ENCODE data around the gene ALDH18A1.
"Not testable (repeated sequence)": the region's sequence is repeated elsewhere in the genome, so short reads cannot be mapped to it uniquely, and the experiment has no call there.

ALDH18A1 gene

GRCh38 chr10:95620415-95620814 lies 36.1 kb downstream of the ALDH18A1 start:
- DNase-seq (ENCODE audit: low read depth, low spot score); H3K27ac ChIP-seq (ENCODE audit: low read length); H3K9me3 ChIP-seq (ENCODE audit: control insufficient read depth, insufficient read depth, low read length); H3K27me3 ChIP-seq (ENCODE audit: control insufficient read depth, insufficient read depth, low read length); H3K4me3 ChIP-seq (ENCODE audit: low read length); H3K4me1 ChIP-seq (ENCODE audit: control insufficient read depth, insufficient read depth, low read length): not testable (repeated sequence)
- peaks cover 15% of the 10 kb centered on the region for H3K36me3 ChIP-seq (ENCODE audit: control insufficient read depth, insufficient read depth, low read length)
- no CpG with 5 or more reads among the region's 5 CpGs for WGBS (ENCODE audit: insufficient coverage, insufficient read length)

- no peak overlapping the region for H3K27ac ChIP-seq (ENCODE audit: low read length)
- no peaks in the 10 kb centered on the region for H3K4me1 ChIP-seq (ENCODE audit: control insufficient read depth, insufficient read depth, low read length)
- H3K36me3 ChIP-seq (ENCODE audit: control insufficient read depth, insufficient read depth, low read length), result peaks cover 21% of the 10 kb centered on the region
These were observed 38.4 kb downstream of the ALDH18A1 start for GRCh38 chr10:95618101-95618500.

GRCh38 chr10:95616446-95616845 lies 40.1 kb downstream of the ALDH18A1 start:
- Histone ChIP-seq H3K4me3 (ENCODE audit: low read length) (no peak overlapping the region), H3K4me1 (ENCODE audit: control insufficient read depth, insufficient read depth, low read length) (no peaks in the 10 kb centered on the region), H3K27me3 (ENCODE audit: control insufficient read depth, insufficient read depth, low read length) (no peaks in the 10 kb centered on the region), H3K9me3 (ENCODE audit: control insufficient read depth, insufficient read depth, low read length) (no peaks in the 10 kb centered on the region), H3K27ac (ENCODE audit: low read length) (no peak overlapping the region), H3K36me3 (ENCODE audit: control insufficient read depth, insufficient read depth, low read length) (peaks cover 21% of the 10 kb centered on the region)
- no CpG with 5 or more reads among the region's 4 CpGs for WGBS (ENCODE audit: insufficient coverage, insufficient read length)
- no peak for DNase-seq (ENCODE audit: low read depth, low spot score)

More at GRCh38 chr10:95618101-95618500, 38.4 kb downstream of the ALDH18A1 start:
- DNase-seq (ENCODE audit: low read depth, low spot score), result no peak
- WGBS (ENCODE audit: insufficient coverage, insufficient read length), result no CpG with 5 or more reads among the region's 4 CpGs
- no peaks in the 10 kb centered on the region for H3K9me3 ChIP-seq (ENCODE audit: control insufficient read depth, insufficient read depth, low read length)
- no peak overlapping the region for H3K4me3 ChIP-seq (ENCODE audit: low read length)
- no peaks in the 10 kb centered on the region for H3K27me3 ChIP-seq (ENCODE audit: control insufficient read depth, insufficient read depth, low read length)

- H3K36me3 ChIP-seq (ENCODE audit: control insufficient read depth, insufficient read depth, low read length), result peaks cover 30% of the 10 kb centered on the region
- no peak overlapping the region for H3K27ac ChIP-seq (ENCODE audit: low read length)
- H3K9me3 ChIP-seq (ENCODE audit: control insufficient read depth, insufficient read depth, low read length), result no peaks in the 10 kb centered on the region
- DNase-seq (ENCODE audit: low read depth, low spot score), result no peak
- H3K4me1 ChIP-seq (ENCODE audit: control insufficient read depth, insufficient read depth, low read length), result no peaks in the 10 kb centered on the region
- WGBS (ENCODE audit: insufficient coverage, insufficient read length), result no CpG with 5 or more reads among the region's 2 CpGs
- no peaks in the 10 kb centered on the region for H3K27me3 ChIP-seq (ENCODE audit: control insufficient read depth, insufficient read depth, low read length)
- H3K4me3 ChIP-seq (ENCODE audit: low read length), result no peak overlapping the region
These were observed 43.2 kb downstream of the ALDH18A1 start for GRCh38 chr10:95613330-95613729.

GRCh38 chr10:95610727-95611126 lies 45.8 kb downstream of the ALDH18A1 start:
- WGBS (ENCODE audit: insufficient coverage, insufficient read length), result no CpG with 5 or more reads among the region's 3 CpGs
- Histone ChIP-seq H3K4me3 (ENCODE audit: low read length) (no peak overlapping the region), H3K27me3 (ENCODE audit: control insufficient read depth, insufficient read depth, low read length) (no peaks in the 10 kb centered on the region), H3K9me3 (ENCODE audit: control insufficient read depth, insufficient read depth, low read length) (no peaks in the 10 kb centered on the region), H3K27ac (ENCODE audit: low read length) (no peak overlapping the region), H3K36me3 (ENCODE audit: control insufficient read depth, insufficient read depth, low read length) (peaks cover 19% of the 10 kb centered on the region), H3K4me1 (ENCODE audit: control insufficient read depth, insufficient read depth, low read length) (no peaks in the 10 kb centered on the region)
- no peak for DNase-seq (ENCODE audit: low read depth, low spot score)

GRCh38 chr10:95606922-95607321 lies 49.6 kb downstream of the ALDH18A1 start:
- Histone ChIP-seq H3K27ac (ENCODE audit: low read length) (no peak overlapping the region), H3K36me3 (ENCODE audit: control insufficient read depth, insufficient read depth, low read length) (peaks cover 11% of the 10 kb centered on the region), H3K27me3 (ENCODE audit: control insufficient read depth, insufficient read depth, low read length) (no peaks in the 10 kb centered on the region), H3K4me1 (ENCODE audit: control insufficient read depth, insufficient read depth, low read length) (no peaks in the 10 kb centered on the region), H3K4me3 (ENCODE audit: low read length) (no peak overlapping the region), H3K9me3 (ENCODE audit: control insufficient read depth, insufficient read depth, low read length) (no peaks in the 10 kb centered on the region)
- no CpG with 5 or more reads among the region's 3 CpGs for WGBS (ENCODE audit: insufficient coverage, insufficient read length)
- DNase-seq (ENCODE audit: low read depth, low spot score), result no peak

GRCh38 chr10:95605163-95605562 lies 51.3 kb downstream of the ALDH18A1 start:
- H3K4me3 ChIP-seq (ENCODE audit: low read length), result no peak overlapping the region
- no peak overlapping the region for H3K27ac ChIP-seq (ENCODE audit: low read length)
- no peaks in the 10 kb centered on the region for H3K9me3 ChIP-seq (ENCODE audit: control insufficient read depth, insufficient read depth, low read length)
- WGBS (ENCODE audit: insufficient coverage, insufficient read length), result no CpG with 5 or more reads among the region's 3 CpGs
- no peak for DNase-seq (ENCODE audit: low read depth, low spot score)
- no peaks in the 10 kb centered on the region for H3K4me1 ChIP-seq (ENCODE audit: control insufficient read depth, insufficient read depth, low read length)
- H3K36me3 ChIP-seq (ENCODE audit: control insufficient read depth, insufficient read depth, low read length), result peaks cover 3% of the 10 kb centered on the region; the same call in 1 of the 2 replicates
- no peaks in the 10 kb centered on the region for H3K27me3 ChIP-seq (ENCODE audit: control insufficient read depth, insufficient read depth, low read length)

GRCh38 chr10:95604630-95605029 lies 51.9 kb downstream of the ALDH18A1 start:
- H3K36me3 ChIP-seq (ENCODE audit: control insufficient read depth, insufficient read depth, low read length), result peaks cover 3% of the 10 kb centered on the region; the same call in 1 of the 2 replicates
- no peak overlapping the region for H3K27ac ChIP-seq (ENCODE audit: low read length)
- H3K4me3 ChIP-seq (ENCODE audit: low read length), result no peak overlapping the region
- no peaks in the 10 kb centered on the region for H3K9me3 ChIP-seq (ENCODE audit: control insufficient read depth, insufficient read depth, low read length)
- DNase-seq (ENCODE audit: low read depth, low spot score), result no peak
- H3K4me1 ChIP-seq (ENCODE audit: control insufficient read depth, insufficient read depth, low read length), result no peaks in the 10 kb centered on the region
- no peaks in the 10 kb centered on the region for H3K27me3 ChIP-seq (ENCODE audit: control insufficient read depth, insufficient read depth, low read length)

GRCh38 chr10:95602382-95602781 lies 54.1 kb downstream of the ALDH18A1 start:
- Histone ChIP-seq H3K4me3 (ENCODE audit: low read length) (no peak overlapping the region), H3K36me3 (ENCODE audit: control insufficient read depth, insufficient read depth, low read length) (no peaks in the 10 kb centered on the region), H3K4me1 (ENCODE audit: control insufficient read depth, insufficient read depth, low read length) (no peaks in the 10 kb centered on the region), H3K27me3 (ENCODE audit: control insufficient read depth, insufficient read depth, low read length) (no peaks in the 10 kb centered on the region), H3K9me3 (ENCODE audit: control insufficient read depth, insufficient read depth, low read length) (no peaks in the 10 kb centered on the region), H3K27ac (ENCODE audit: low read length) (no peak overlapping the region)
- no CpG with 5 or more reads among the region's 6 CpGs for WGBS (ENCODE audit: insufficient coverage, insufficient read length)
- no peak for DNase-seq (ENCODE audit: low read depth, low spot score)

- no peaks in the 10 kb centered on the region for H3K4me1 ChIP-seq (ENCODE audit: control insufficient read depth, insufficient read depth, low read length)
- WGBS (ENCODE audit: insufficient coverage, insufficient read length), result no CpG with 5 or more reads among the region's 6 CpGs
- H3K27ac ChIP-seq (ENCODE audit: low read length), result no peak overlapping the region
- H3K27me3 ChIP-seq (ENCODE audit: control insufficient read depth, insufficient read depth, low read length), result no peaks in the 10 kb centered on the region
- H3K36me3 ChIP-seq (ENCODE audit: control insufficient read depth, insufficient read depth, low read length), result no peaks in the 10 kb centered on the region
- no peak overlapping the region for H3K4me3 ChIP-seq (ENCODE audit: low read length)
- H3K9me3 ChIP-seq (ENCODE audit: control insufficient read depth, insufficient read depth, low read length), result no peaks in the 10 kb centered on the region
- peak; percentile 93 for DNase-seq (ENCODE audit: low read depth, low spot score)
These were observed 55.3 kb downstream of the ALDH18A1 start for GRCh38 chr10:95601116-95601719.

- Histone ChIP-seq H3K4me1 (ENCODE audit: control insufficient read depth, insufficient read depth, low read length) (no peaks in the 10 kb centered on the region), H3K4me3 (ENCODE audit: low read length) (no peak overlapping the region), H3K27me3 (ENCODE audit: control insufficient read depth, insufficient read depth, low read length) (no peaks in the 10 kb centered on the region), H3K27ac (ENCODE audit: low read length) (no peak overlapping the region), H3K9me3 (ENCODE audit: control insufficient read depth, insufficient read depth, low read length) (no peaks in the 10 kb centered on the region), H3K36me3 (ENCODE audit: control insufficient read depth, insufficient read depth, low read length) (no peaks in the 10 kb centered on the region)
- no peak for DNase-seq (ENCODE audit: low read depth, low spot score)
- no CpG with 5 or more reads among the region's 4 CpGs for WGBS (ENCODE audit: insufficient coverage, insufficient read length)
These were observed 56.4 kb downstream of the ALDH18A1 start for GRCh38 chr10:95600158-95600557.

Measured in iPS DF 6.9 (cell line).